ENCODE results near the gene CIAO2A.

Gene CIAO2A

DNA sequence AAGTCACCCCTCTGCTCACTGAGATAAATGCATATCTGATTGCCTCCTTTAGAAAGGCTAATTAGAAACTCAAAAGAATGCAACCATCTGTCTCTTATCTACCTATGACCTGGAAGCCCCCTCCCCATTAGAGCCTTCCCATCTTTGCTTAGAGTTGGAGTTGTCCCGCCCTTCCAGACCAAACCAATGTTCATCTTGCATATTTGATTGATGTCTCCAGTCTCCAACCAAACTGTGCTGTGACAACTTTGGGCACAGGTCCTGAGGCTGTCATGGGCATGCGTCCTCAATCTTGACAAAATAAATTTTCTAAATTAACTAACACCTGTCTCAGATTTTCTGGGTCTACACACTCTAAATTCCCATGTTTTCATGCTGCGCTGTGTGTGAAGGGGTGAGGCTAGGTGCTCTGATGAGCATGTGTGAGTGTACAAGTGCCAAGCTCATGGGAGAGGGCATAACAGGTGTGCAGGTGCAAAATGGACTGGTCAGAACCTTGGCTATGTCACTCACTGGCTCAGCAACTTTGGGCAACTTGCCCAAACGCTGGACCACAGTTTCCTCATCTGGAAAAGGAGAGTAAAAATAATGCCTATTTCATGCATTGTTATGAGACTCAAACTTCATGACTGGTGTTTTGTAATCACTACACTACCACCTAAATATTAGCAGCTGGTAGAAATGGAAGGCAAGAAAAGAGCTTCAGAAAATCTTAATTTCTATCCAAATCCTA lies 54.6 kb downstream of the CIAO2A start:
- no peaks in the 10 kb centered on the region for H3K27me3 ChIP-seq (ENCODE audit: control insufficient read depth, insufficient read depth, low read length)
- H3K9ac ChIP-seq, result no peak overlapping the region
- no peak overlapping the region for H3K4me2 ChIP-seq (ENCODE audit: low read length)
- H3K9me3 ChIP-seq (ENCODE audit: control insufficient read depth, low read length), result no peaks in the 10 kb centered on the region
- H3K27ac ChIP-seq, result no peak overlapping the region
- TF ChIP-seq, protein P1, sequence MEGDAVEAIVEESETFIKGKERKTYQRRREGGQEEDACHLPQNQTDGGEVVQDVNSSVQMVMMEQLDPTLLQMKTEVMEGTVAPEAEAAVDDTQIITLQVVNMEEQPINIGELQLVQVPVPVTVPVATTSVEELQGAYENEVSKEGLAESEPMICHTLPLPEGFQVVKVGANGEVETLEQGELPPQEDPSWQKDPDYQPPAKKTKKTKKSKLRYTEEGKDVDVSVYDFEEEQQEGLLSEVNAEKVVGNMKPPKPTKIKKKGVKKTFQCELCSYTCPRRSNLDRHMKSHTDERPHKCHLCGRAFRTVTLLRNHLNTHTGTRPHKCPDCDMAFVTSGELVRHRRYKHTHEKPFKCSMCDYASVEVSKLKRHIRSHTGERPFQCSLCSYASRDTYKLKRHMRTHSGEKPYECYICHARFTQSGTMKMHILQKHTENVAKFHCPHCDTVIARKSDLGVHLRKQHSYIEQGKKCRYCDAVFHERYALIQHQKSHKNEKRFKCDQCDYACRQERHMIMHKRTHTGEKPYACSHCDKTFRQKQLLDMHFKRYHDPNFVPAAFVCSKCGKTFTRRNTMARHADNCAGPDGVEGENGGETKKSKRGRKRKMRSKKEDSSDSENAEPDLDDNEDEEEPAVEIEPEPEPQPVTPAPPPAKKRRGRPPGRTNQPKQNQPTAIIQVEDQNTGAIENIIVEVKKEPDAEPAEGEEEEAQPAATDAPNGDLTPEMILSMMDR (IDR thresholded peaks at IDR 0.05), result no peak
- no peak overlapping the region for H3K4me3 ChIP-seq (ENCODE audit: low read depth, low read length)
- no peaks in the 10 kb centered on the region for H3K79me2 ChIP-seq
- H2AFZ ChIP-seq, result no peak overlapping the region
- no peaks in the 10 kb centered on the region for H3K36me3 ChIP-seq (ENCODE audit: control insufficient read depth, insufficient read depth, low read length)
- H3K4me1 ChIP-seq, result no peaks in the 10 kb centered on the region

GRCh38 chr15:64037966-64038365 lies 55.7 kb downstream of the CIAO2A start:
- Histone ChIP-seq H3K9ac (no peak overlapping the region), H3K4me3 (ENCODE audit: low read depth, low read length) (no peak overlapping the region), H2AFZ (no peak overlapping the region), H3K27me3 (ENCODE audit: control insufficient read depth, insufficient read depth, low read length) (no peaks in the 10 kb centered on the region), H3K27ac (no peak overlapping the region), H3K79me2 (no peaks in the 10 kb centered on the region), H3K36me3 (ENCODE audit: control insufficient read depth, insufficient read depth, low read length) (no peaks in the 10 kb centered on the region), H3K9me3 (ENCODE audit: control insufficient read depth, low read length) (no peaks in the 10 kb centered on the region), H3K4me1 (no peaks in the 10 kb centered on the region), H3K4me2 (ENCODE audit: low read length) (no peak overlapping the region)
- TF ChIP-seq, protein P1 (IDR thresholded peaks at IDR 0.05), result no peak

GRCh38 chr15:64037116-64037515 lies 56.5 kb downstream of the CIAO2A start:
- Histone ChIP-seq H3K27ac (no peak overlapping the region), H3K4me2 (ENCODE audit: low read length) (no peak overlapping the region), H3K9ac (no peak overlapping the region), H3K4me1 (no peaks in the 10 kb centered on the region), H3K79me2 (no peaks in the 10 kb centered on the region), H3K9me3 (ENCODE audit: control insufficient read depth, low read length) (no peaks in the 10 kb centered on the region), H3K36me3 (ENCODE audit: control insufficient read depth, insufficient read depth, low read length) (no peaks in the 10 kb centered on the region), H2AFZ (no peak overlapping the region), H3K4me3 (ENCODE audit: low read depth, low read length) (no peak overlapping the region), H3K27me3 (ENCODE audit: control insufficient read depth, insufficient read depth, low read length) (no peaks in the 10 kb centered on the region)
- TF ChIP-seq, protein P1 (IDR thresholded peaks at IDR 0.05), result no peak

DNA sequence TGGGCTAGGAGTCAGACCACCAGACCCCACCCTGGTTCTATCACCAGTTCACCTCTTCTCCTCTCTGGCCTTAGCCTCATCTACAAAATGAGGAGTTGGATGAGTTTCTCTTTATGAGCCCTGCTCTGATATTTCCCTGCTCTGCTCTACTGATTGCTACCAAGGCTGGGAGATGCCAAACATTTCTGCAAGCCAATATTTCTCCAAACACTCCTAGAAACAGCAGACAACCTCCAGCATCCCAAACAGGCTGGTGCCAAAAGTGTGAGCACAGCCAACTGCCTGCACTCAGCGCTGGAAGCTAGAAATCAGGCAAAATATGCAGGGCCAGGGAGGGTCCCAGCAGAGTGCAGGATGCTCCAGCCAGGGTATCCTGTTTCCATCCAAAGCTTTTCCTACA lies 58.1 kb downstream of the CIAO2A start:
- no peaks in the 10 kb centered on the region for H3K27me3 ChIP-seq (ENCODE audit: control insufficient read depth, insufficient read depth, low read length)
- H3K4me3 ChIP-seq (ENCODE audit: low read depth, low read length), result no peak overlapping the region
- TF ChIP-seq, protein P1 (IDR thresholded peaks at IDR 0.05), result no peak
- H3K79me2 ChIP-seq, result no peaks in the 10 kb centered on the region
- no peak overlapping the region for H3K27ac ChIP-seq
- H3K36me3 ChIP-seq (ENCODE audit: control insufficient read depth, insufficient read depth, low read length), result no peaks in the 10 kb centered on the region
- no peaks in the 10 kb centered on the region for H3K9me3 ChIP-seq (ENCODE audit: control insufficient read depth, low read length)
- no peak overlapping the region for H2AFZ ChIP-seq
- no peak overlapping the region for H3K4me2 ChIP-seq (ENCODE audit: low read length)
- H3K4me1 ChIP-seq, result no peaks in the 10 kb centered on the region
- no peak overlapping the region for H3K9ac ChIP-seq

DNA sequence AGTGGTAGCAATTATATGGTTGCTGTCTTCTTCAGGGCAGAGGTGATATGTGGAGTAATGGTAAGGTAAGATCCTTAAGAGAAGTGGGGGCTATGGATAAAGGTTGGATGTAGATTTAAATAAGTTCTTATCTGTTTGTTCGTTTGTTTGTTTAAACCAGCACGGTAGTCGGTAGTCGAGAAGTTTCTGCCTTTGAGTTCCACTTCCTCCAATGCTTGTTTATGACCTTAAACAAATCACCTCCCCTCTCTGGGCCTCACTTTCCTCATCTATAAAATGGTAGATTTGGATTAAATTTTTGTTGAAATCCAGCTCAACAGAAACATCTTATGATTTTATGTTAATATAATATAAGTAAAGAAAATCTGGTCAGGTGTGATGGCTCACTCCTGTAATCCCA lies 59.1 kb downstream of the CIAO2A start:
- TF ChIP-seq, protein P1 (IDR thresholded peaks at IDR 0.05), result no peak

More for the DNA sequence above, 59.1 kb downstream of the CIAO2A start:
- no peaks in the 10 kb centered on the region for H3K79me2 ChIP-seq
- H3K4me3 ChIP-seq (ENCODE audit: low read depth, low read length), result no peak overlapping the region
- H3K9ac ChIP-seq, result no peak overlapping the region
- no peaks in the 10 kb centered on the region for H3K4me1 ChIP-seq
- H3K36me3 ChIP-seq (ENCODE audit: control insufficient read depth, insufficient read depth, low read length), result no peaks in the 10 kb centered on the region
- no peaks in the 10 kb centered on the region for H3K27me3 ChIP-seq (ENCODE audit: control insufficient read depth, insufficient read depth, low read length)
- no peaks in the 10 kb centered on the region for H3K9me3 ChIP-seq (ENCODE audit: control insufficient read depth, low read length)
- H3K27ac ChIP-seq, result no peak overlapping the region
- no peak overlapping the region for H3K4me2 ChIP-seq (ENCODE audit: low read length)
- H2AFZ ChIP-seq, result no peak overlapping the region

Data from parathyroid adenoma (tissue), 2 donors.